Fibroblast of mammary gland (primary cell): ENCODE results near the gene CLDND2.

ENCODE experiments used
- DNase-seq: peaks from one replicate; pipeline ENCODE4 v3.0.0-alpha.2; 2010; ENCODE audit warnings: low read depth
- H3K4me3 ChIP-seq: 2 replicates; pipeline ENCODE4 v1.5.1; 2011; ENCODE audit warnings: low read depth, mild to moderate bottlenecking, low read length, moderate library complexity; ENCODE audit not compliant: control insufficient read depth
- CTCF ChIP-seq: conservative IDR thresholded peaks from 2 replicates; pipeline ENCODE4 v1.5.1; 2011; ENCODE audit warnings: low read depth, low read length, inconsistent platforms; ENCODE audit not compliant: control insufficient read depth, insufficient read depth

CLDND2 gene

GRCh38 chr19:51323481-51324166 is 45.2 kb downstream of the CLDND2 start:
- no peak for DNase-seq
- TF ChIP-seq CTCF: no peak
- no peak overlapping the region for H3K4me3 ChIP-seq

- H3K4me3 ChIP-seq: no peak overlapping the region
- no peak for DNase-seq
- no peak for TF ChIP-seq CTCF
Observed at GRCh38 chr19:51321799-51322198, 47.0 kb downstream of the CLDND2 start.

- no peak for DNase-seq
- no peak for TF ChIP-seq CTCF
Observed at GRCh38 chr19:51320280-51320657, 48.5 kb downstream of the CLDND2 start.

GRCh38 chr19:51319649-51320279 is 49.0 kb downstream of the CLDND2 start:
- no peak overlapping the region for H3K4me3 ChIP-seq
- TF ChIP-seq CTCF: no peak
- DNase-seq: no peak

More at GRCh38 chr19:51320280-51320657, 48.5 kb downstream of the CLDND2 start:
- no peak overlapping the region for H3K4me3 ChIP-seq

GRCh38 chr19:51318687-51319648 is 49.8 kb downstream of the CLDND2 start:
- H3K4me3 ChIP-seq: no peak overlapping the region
- DNase-seq: no peak
- no peak for TF ChIP-seq CTCF

GRCh38 chr19:51317968-51318367 is 50.8 kb downstream of the CLDND2 start:
- DNase-seq: no peak

More at GRCh38 chr19:51317968-51318367, 50.8 kb downstream of the CLDND2 start:
- H3K4me3 ChIP-seq: no peak overlapping the region
- TF ChIP-seq CTCF: no peak
